ENCODE measurements around the gene TUG1.
A peak's percentile ranks its signal among the peaks of the same experiment; 100 is the strongest.

TUG1 gene

DNA sequence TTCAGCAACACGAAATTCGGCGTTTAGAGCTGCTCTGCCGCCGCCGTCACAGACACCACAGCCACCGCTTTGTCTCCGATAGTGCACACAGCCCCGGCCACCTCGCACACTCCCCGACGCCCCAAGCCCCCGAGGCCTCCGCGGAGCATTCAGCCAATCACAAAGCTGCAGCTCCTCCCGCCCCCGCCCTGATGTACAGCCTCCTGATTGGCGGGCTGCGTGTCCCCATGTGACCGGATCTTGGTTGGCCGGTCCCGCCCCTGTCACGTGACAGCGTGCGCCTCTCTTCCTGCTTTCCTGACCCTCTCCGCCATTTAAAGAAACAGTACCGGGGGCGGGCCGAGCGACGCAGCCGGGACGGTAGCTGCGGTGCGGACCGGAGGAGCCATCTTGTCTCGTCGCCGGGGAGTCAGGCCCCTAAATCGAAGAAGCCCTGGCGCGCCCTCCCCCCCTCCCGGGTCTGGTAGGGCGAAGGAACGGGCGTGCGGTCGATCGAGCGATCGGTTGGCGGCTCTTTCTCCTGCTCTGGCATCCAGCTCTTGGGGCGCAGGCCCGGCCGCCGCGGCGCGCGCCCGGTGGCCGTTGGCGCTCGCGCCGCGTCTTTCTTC lies at the start of gene TUG1:
TUG1 (plus strand) TSS at position 342 of the 608 bp plus-strand sequence.
- DNase-seq = peak; percentile 94

DNA sequence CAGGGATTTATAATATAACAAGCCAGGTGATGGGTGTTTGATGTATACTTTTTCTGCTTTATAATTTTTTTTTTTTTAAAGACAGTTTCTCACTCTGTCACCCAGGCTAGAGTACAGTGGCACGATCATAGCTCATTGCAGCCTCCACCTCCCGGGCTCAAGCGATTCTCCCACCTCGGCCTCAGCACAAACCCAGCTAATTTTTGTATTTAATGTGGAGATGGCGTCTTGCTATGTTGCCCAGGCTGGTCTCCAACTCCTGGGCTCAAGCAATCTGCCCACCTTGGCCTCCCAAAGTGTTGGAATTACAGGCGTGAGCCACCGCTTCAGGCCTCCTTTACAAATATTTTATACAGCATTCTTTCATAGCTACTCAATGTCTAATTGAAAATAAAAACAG lies 49.1 kb upstream of the TUG1 start:
- no peak for DNase-seq

DNA sequence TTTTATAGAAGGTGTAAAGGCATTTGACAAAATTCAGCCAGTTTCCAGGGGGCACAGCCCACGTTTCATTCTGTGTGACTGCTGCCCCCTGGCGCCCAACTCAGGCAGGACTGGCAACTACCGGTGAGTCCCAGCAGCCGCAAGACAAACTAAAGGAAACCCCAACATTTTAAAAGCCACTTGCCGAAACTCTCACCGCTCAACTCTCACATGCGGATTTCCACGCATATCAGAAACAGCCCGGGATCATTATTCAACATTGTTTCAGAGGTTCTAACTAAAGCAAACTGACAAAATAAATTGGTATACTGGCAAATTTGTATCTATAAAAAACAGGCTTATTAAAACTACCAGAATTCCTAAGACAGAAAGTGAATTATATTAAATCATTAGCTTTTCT lies 48.7 kb upstream of the TUG1 start:
- DNase-seq = peak; percentile 83

DNA sequence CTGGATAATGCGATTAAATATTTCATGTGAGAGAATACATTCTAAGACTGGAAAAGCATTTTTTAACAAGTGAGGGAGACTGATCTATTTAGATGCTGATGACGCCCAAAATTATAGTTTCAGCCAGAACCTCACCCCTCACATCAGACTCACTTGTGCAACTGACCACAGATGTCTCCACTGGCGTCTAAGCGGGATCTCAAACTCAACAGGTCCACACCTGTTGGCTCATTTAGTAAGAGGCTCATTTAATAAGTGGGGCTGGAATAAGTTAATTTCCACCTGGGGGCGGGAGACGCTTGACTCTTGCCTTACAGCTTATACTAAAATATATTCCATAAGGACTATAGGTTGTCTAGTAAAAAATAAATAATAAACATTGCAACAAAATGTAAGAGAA lies 48.0 kb upstream of the TUG1 start:
- DNase-seq = no peak

GRCh38 chr22:30922151-30922611 lies 46.9 kb upstream of the TUG1 start:
- peak; percentile 79 for DNase-seq

GRCh38 chr22:30923168-30923900 lies 45.7 kb upstream of the TUG1 start:
- no peak for DNase-seq

- no peak for DNase-seq
These were observed 43.4 kb upstream of the TUG1 start for GRCh38 chr22:30925667-30926066.

DNA sequence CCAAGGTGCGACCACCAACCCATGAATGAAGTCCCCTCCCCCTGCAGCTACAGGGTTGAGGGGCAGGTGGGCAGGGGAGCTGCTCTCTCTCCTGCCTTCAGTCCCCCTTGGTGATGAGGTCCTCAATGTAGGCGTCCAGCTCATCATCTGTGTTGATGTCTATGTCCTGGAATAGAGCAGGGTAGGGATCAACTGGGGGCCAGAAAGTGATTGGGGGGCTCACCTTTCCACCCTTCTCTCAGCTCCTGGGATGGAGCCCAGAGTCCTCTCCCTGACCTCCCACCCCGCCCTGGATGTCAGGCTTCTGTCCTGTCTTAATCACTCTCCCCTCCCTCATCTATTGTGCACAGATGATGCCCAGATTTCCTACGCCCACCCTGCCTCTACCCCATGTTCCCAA lies 42.4 kb upstream of the TUG1 start:
- no peak for DNase-seq

DNA sequence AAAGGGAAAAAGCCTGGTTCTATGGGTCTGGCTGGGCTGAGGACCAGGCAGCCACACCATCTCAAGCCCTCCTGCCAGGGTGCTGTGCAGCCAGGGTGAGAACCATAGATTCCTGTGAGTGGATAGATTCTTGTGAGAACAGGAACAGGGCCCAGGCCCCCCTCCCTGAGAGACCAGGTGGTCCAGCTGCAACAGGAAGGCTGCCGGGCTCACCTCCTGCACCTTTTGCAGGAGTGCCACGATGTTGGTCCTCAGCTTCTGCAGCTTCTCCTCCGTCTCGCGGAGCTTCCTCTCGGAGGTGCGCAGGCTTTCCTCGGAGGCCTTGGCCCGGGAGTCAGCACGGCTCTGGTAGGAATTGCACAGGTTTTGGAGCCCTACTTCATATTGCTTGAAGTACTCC lies 41.3 kb upstream of the TUG1 start:
- DNase-seq = no peak

DNA sequence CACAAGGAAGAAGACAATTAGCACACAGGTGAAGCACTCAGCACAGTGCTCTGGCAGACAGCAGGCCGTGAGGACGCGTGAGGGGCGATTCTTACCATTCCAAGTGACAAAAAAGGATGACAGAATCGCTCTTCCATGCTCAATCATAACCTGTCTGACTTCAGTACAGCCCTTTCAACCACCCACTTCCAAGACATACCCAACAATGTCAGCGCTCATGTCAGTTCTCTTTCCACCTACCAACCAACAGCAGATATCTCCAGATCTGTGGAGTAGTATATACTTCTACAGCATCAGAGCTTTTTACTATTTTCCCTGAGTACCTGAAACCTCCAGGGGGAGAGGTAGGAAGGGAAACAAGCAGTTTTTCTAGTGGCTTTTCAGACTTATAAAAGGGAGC lies 40.7 kb upstream of the TUG1 start:
- no peak for DNase-seq

DNA sequence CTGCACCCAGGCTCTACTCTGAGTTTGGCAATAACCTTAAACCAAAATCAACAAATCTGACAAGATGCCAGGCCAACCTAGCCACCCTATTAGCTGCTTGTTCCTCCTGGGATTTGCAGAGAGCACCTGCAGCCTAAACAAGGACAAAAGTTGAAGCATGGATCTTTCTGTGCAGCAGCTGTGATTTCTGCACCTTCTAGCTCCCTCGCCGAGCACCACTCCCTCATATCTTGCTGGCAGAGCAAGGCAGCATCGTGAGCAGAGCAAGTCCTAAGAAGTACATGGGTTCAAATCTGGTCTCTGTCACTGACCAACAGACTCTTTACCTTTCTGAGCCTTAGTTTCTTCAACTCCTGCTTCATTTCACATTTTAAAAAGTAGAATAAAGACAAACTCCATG lies 38.8 kb upstream of the TUG1 start:
- no peak for DNase-seq

- no peak for DNase-seq
These were observed 37.3 kb upstream of the TUG1 start for GRCh38 chr22:30931541-30932300.

- DNase-seq = no peak
These were observed 36.4 kb upstream of the TUG1 start for GRCh38 chr22:30932661-30933060.

DNA sequence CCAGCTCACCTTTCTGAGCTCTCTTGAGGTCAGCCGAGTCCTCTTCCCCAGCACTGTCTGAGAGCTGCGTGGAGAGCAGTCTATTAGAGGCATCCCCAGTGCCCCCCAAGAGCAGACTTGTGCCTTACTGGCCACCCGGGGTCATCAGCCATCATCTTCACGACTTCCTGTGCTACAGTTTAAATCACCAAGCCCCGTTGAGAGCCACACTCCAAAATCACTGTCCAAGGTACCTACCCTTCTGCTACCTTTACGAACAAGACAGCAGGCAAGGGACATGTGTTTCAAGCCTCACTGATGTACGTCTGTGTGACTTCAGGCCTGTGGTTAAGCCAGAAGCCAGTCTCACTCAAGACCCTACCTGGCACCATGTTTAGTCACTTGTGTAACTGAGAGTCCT lies 35.6 kb upstream of the TUG1 start:
- no peak for DNase-seq

- no peak for DNase-seq
These were observed 35.0 kb upstream of the TUG1 start for GRCh38 chr22:30934053-30934452.

DNA sequence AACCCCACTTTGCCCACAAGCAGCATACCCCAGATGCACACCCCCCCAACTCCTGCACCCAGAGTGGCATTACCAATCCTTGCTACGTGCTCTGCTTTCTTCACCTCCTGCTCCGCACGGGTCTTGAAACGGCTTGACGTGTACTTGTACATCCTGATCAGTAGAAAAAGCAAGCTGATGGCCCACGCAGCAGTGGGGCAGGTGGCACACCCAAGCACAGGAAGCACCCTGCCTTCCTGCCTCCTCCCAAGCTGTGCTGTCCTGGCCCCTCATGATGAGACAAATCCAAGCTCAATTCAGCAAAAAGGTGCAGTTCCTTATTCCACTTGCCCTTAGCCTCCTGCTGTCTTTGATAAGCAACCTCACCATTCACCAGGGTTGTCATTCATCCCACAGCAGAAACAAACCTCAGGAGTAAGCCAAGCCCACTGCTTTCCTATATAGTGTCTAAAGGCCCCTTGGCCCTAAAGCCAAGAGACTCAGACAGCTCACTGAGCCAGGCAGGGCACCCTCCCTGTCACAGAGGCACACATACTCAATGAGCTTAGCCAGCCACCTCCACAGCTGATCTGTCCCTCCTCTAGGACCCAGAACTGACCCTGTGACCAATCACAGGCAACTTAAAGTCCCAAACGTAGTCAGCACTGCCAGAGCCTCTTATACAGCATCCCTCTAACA lies 28.2 kb upstream of the TUG1 start:
- peak; percentile 35 for DNase-seq

DNA sequence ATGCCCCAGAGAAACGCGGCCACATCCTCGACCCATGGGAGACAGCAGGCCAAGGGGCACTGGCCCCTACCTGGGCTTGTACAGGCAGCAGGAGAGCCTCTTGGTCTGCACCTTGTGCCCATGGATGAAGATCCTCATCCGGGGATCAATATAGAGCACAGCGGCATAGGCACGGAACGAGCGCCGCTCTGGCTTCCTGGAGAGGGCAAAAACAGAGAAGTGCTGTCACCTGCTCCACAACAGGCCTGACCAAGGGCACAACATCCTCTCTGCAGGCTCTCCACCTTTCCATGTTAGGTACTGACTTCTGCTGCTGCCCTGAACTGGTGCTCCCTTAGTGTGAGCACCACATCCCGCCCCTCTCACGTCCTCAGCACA lies 27.7 kb upstream of the TUG1 start:
- DNase-seq = no peak

GRCh38 chr22:30943368-30943767 lies 25.7 kb upstream of the TUG1 start:
- DNase-seq = no peak

DNA sequence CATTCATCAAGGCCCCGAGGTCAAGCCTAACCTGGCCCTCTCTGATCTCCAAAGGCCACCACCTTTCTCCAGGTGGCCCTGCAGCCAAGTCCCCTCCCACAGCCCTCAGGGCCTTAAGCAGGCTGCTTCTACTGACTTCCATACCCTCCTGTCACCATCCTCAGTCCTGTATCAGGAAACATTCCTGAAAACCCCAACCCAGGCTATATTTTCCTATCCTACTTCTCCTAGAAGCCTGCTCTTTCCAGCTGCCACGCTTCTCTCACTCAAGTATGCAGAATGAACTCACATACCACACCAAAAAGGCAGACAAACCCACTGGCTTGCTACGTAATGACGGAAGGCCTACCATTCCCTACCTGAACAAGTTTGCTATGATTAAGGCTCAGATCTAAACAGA lies 24.1 kb upstream of the TUG1 start:
- no peak for DNase-seq

GRCh38 chr22:30945653-30946052 lies 23.4 kb upstream of the TUG1 start:
- no peak for DNase-seq

DNA sequence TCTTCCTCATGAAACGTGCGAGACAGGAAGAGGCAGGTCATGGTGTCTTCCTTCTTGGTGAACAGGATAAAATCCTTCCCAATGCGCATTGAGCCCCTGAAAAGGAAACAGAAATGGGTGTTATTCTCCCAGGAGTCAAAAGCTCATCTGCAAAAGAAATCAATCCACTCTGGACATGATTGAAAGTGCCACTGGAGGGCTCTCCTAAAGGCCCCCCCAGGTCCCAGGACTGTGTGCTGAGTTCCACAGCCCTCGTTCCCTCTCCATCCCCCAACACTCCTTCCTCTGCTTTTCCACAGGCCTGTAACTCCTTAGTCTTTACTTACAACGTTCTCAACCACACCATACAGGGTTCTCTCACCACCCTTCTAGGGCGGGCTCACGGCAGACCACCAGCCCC lies 22.7 kb upstream of the TUG1 start:
- DNase-seq = no peak

DNA sequence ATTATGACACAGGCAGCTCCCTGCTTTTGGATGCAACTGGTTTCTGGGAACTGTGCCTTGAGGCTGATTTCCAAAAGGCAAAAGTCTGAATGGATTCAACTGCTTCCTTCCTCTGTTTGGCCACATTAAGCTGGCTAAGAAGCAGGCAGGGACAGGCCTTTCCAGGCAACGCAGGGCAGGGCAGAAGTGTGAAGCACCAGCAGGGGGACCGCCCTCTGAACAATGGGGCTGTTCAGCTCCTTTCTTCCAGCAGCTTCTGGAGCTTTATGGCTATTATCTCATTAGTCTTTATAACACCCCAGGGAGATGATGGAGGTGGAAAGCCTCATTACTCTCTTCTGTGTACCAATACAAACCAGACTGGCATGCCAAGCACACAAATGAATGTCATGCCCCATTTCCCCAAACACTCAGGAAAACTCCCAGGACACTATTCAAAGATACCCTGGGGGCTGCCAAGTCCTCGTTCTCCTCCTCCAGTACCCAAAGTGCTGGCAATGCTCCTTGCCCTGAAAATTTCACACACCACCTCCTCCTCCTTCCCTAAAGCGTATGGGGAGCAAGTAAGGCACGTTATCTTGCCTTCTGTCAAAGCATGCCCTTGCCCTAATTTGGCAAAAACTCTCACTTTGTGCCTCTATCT lies 21.8 kb upstream of the TUG1 start:
- DNase-seq = no peak
